ENCODE data around the gene RPRD2. TPM values are rescaled to one million over a fixed set of nuclear protein-coding genes. Genes with fewer than 3 reads are reported as not detected.

Gene RPRD2
- total and polyA plus RNA-seq, 9 of the 15 experiments (the other 6 are each of a cell fraction or from before 2014, with no cell fraction given), result 1.5 to 21.6 (median 7.7) TPM

GRCh38 chr1:150364231-150365003 lies 470 bp downstream of the RPRD2 start (continued):
- peak in 1 of 2 experiments; percentile 25; a peak in 1 of 4 replicates for TF ChIP-seq MAZ (CRISPR knock-in tag; conservative IDR thresholded peaks at IDR 0.05 in 1 of 2, IDR thresholded peaks at IDR 0.05 in 1 of 2)
- no peak for TF ChIP-seq RAD51 (IDR thresholded peaks at IDR 0.05; ENCODE audit: borderline replicate concordance, low read depth)
- TF ChIP-seq ZNF224 (CRISPR knock-in tag; IDR thresholded peaks at IDR 0.05), result no peak
- no peak for TF ChIP-seq ATF1 (CRISPR knock-in tag; IDR thresholded peaks at IDR 0.05)
- no peak for TF ChIP-seq ATF1 (tag; IDR thresholded peaks at IDR 0.05)
- TF ChIP-seq SIN3B (IDR thresholded peaks at IDR 0.05; ENCODE audit: low read depth), result 0 out of 2 replicates have a peak, but pooled peaks have one; percentile 32
- TF ChIP-seq POLR2A (conservative IDR thresholded peaks at IDR 0.05), result peak; percentile 76
- TF ChIP-seq FOXM1 (IDR thresholded peaks at IDR 0.05; ENCODE audit: low read depth), result no peak; the same call in 1 of the 2 replicates
- 0 out of 2 replicates have a peak, but pooled peaks have one; percentile 46 for TF ChIP-seq FOXM1 (CRISPR knock-in tag; IDR thresholded peaks at IDR 0.05; ENCODE audit: low read depth)
- 0 out of 2 replicates have a peak, but pooled peaks have one; percentile 47 for TF ChIP-seq KAT7 (CRISPR knock-in tag; IDR thresholded peaks at IDR 0.05; ENCODE audit: borderline replicate concordance)
- TF ChIP-seq TAF1 (IDR thresholded peaks at IDR 0.05; ENCODE audit: control insufficient read depth, extremely low read depth, insufficient read depth, low read length, severe bottlenecking), result peak; percentile 96
- TF ChIP-seq ZSCAN29 (IDR thresholded peaks at IDR 0.05), result no peak
- TF ChIP-seq CHAMP1 (IDR thresholded peaks at IDR 0.05), result no peak
- TF ChIP-seq KLF1 (tag; IDR thresholded peaks at IDR 0.05), result no peak
- TF ChIP-seq UBTF (IDR thresholded peaks at IDR 0.05; ENCODE audit: borderline replicate concordance in 1 of 2, low read depth in 2 of 2, low read length in 2 of 2), result peak; percentile 78 to 87; a peak in 2 of 4 replicates
- TF ChIP-seq THAP12 (CRISPR knock-in tag; IDR thresholded peaks at IDR 0.05), result no peak
- TF ChIP-seq NFRKB (IDR thresholded peaks at IDR 0.05; ENCODE audit: low read depth), result peak; percentile 96
- TF ChIP-seq ZSCAN32 (CRISPR knock-in tag; IDR thresholded peaks at IDR 0.05), result no peak
- TF ChIP-seq HMGN3 (IDR thresholded peaks at IDR 0.05; ENCODE audit: borderline replicate concordance, extremely low read depth, insufficient read length, low read depth, low read length), result peak; percentile 47
- TF ChIP-seq KDM1A (IDR thresholded peaks at IDR 0.05), result peak; percentile 25 to 43; a peak in 2 of 4 replicates
